ENCODE measurements around the gene CDC5L.
A peak's percentile ranks its signal among the peaks of the same experiment; 100 is the strongest.

CDC5L gene

DNA sequence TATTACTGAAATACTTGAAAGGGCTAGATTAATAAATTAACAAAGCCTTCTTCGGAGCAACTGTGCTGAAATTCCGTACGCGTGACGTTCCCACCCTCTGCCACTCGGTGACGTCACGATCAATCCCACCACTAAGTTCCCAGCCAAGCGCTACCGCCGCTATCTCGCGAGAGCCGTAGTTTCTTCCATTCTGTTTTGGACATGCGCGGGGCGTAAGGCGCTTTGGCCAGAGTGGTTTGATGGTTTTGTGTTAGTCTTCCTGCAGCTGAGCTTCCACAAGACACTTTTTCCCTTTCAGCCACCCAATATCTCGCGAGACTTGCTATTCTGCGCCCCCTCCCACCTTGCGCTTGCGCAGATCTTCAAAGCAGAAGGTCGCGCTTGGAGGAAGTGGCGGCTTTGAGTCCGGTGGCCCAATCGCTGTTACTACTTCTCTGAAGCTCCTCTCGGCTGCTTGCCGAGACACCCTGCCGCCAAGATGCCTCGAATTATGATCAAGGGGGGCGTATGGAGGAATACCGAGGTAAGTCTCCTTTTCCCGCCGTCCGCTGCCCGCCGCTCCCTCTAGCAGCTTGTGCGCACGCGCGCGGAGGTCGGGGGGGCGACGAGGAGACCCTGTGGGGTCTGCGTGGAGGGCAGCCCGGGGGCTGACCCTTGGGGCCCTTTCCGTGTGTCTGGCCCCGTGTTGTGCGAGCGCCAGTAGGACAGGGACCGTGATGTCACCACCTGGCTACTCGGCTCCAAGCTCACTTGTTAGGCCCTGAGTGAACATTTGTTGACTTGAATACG is at the start of gene CDC5L:
CDC5L (plus strand) TSS at position 361 of the 789 bp plus-strand sequence; CDS start at position 479, 118 bp downstream.
- Histone ChIP-seq H3K27me3 (ENCODE audit: insufficient read depth, low read depth, severe bottlenecking) (no peaks in the 10 kb centered on the region), H3K4me3 (ENCODE audit: low read depth, low read length) (peak within 1 kb of the TSS; percentile 91), H3K27ac (peak within 1 kb of the TSS; percentile 99), H3K9me3 (ENCODE audit: severe bottlenecking) (no peaks in the 10 kb centered on the region), H3K36me3 (peaks cover 39% of the 10 kb centered on the region)
- TF ChIP-seq, protein P1, sequence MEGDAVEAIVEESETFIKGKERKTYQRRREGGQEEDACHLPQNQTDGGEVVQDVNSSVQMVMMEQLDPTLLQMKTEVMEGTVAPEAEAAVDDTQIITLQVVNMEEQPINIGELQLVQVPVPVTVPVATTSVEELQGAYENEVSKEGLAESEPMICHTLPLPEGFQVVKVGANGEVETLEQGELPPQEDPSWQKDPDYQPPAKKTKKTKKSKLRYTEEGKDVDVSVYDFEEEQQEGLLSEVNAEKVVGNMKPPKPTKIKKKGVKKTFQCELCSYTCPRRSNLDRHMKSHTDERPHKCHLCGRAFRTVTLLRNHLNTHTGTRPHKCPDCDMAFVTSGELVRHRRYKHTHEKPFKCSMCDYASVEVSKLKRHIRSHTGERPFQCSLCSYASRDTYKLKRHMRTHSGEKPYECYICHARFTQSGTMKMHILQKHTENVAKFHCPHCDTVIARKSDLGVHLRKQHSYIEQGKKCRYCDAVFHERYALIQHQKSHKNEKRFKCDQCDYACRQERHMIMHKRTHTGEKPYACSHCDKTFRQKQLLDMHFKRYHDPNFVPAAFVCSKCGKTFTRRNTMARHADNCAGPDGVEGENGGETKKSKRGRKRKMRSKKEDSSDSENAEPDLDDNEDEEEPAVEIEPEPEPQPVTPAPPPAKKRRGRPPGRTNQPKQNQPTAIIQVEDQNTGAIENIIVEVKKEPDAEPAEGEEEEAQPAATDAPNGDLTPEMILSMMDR (IDR thresholded peaks at IDR 0.05; ENCODE audit: low read depth, low read length) = no peak
- DNase-seq = peak; percentile 100

DNA sequence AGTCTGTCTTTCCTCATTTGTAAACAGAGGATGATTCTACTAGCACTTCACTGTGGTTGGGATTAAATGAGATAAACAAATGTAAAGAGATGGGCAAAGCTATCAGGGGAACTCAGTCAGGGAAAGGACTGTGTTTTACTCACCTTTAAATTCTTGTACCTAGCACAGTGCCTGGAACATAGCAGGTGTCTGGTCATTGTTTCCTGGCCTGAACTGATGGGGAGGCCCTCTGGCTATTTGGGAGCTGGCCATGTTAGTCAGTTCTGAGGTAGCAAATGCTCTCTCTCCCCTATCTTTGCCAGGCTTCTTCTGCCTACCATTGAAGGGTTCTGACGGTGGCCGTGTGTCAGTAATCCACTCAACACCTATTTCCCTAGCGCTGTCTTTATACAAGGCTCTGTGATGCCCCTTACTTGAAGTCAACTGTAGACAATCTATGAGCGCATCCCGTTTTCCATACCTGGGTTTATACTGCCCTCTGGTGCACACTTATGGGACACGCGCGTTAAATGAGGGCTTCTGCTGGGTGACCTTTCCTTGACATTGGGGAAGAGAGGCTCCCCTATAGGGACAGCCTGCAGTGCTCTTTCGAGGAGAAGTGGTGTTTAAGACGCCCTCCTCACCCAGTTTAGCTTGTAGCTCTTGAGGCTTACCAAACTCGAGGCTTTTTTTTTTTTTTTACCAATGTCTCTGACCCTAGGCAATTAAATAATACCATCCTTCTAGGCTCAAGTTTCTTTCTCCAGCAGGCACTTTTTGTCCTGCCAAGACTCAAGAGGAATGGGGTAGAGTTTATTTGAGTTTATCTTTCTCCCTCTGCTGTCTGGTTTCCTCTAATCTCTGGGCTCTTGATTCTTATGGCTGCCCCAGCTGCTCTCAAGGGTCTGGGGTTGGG is 49.0 kb upstream of the CDC5L start:
- Histone ChIP-seq H3K27ac (no peak overlapping the region), H3K36me3 (no peaks in the 10 kb centered on the region), H3K4me3 (ENCODE audit: low read depth, low read length) (no peak overlapping the region), H3K9me3 (ENCODE audit: severe bottlenecking) (no peaks in the 10 kb centered on the region), H3K27me3 (ENCODE audit: insufficient read depth, low read depth, severe bottlenecking) (no peaks in the 10 kb centered on the region)
- TF ChIP-seq, protein P1 (IDR thresholded peaks at IDR 0.05; ENCODE audit: low read depth, low read length) = peak; percentile 83
- peak; percentile 87 for DNase-seq

DNA sequence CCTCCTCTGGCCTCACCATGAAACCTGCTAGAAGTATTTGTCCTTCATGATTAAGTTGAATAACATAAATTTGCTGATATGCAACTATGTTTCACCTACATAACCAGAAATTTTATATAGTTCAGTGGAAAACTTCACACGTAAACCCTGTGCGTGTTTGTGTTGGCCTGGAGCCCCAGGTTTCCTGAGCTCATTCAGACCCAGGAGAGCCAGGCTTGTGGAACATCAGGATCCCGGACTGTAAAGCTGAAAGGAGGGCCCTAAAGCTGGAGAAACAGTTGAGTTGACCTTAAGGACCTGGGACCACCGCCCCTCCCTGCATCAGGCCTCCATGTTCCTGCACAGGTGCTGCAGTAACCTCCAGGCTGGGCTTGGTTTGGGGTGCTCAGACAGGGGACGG is 48.2 kb upstream of the CDC5L start:
- DNase-seq = no peak
- Histone ChIP-seq H3K4me3 (ENCODE audit: low read depth, low read length) (no peak overlapping the region), H3K36me3 (no peaks in the 10 kb centered on the region), H3K27ac (no peak overlapping the region), H3K9me3 (ENCODE audit: severe bottlenecking) (no peaks in the 10 kb centered on the region), H3K27me3 (ENCODE audit: insufficient read depth, low read depth, severe bottlenecking) (no peaks in the 10 kb centered on the region)
- TF ChIP-seq, protein P1 (IDR thresholded peaks at IDR 0.05; ENCODE audit: low read depth, low read length) = no peak

DNA sequence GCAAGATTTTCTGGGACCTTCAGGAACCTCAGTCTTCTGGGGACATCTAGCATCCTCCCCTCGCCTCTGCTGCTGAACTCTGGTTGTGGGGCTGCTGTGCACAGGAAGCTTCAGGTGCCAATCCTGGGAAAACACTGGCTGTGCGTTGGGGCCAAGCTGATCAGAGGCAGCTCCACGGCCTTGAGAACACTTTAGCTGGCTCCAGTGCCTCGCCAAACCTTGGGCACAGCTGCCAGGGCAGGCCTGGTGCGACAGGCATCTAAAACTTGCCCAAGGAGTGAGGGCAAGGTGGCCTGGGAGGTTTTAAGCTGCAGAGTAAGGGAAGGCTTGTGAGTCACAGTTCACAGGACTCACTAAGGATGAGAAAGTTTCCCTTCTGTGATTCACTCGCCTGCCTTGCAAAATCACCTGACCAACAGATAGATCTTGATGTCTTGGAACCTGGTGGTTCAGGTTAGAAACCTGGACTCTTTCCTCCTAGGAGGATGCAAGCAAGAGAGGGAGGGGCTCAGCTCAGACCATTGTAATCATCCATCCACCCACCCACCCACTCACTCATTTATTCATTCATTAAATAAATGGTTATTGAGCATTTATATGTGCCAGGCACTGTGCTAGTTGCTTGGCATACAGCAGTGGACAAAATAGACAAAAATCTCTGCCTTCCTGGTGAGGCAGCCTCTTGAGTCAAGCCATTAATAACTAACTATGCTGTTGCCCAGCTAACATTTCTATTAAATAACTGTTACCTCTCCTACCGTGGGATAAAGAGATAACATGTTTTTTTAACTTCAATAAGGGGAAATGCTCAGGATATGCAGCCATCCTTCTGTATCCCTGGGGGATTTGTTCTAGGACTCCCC is 47.5 kb upstream of the CDC5L start:
- Histone ChIP-seq H3K27ac (no peak overlapping the region), H3K27me3 (ENCODE audit: insufficient read depth, low read depth, severe bottlenecking) (no peaks in the 10 kb centered on the region), H3K9me3 (ENCODE audit: severe bottlenecking) (no peaks in the 10 kb centered on the region), H3K36me3 (no peaks in the 10 kb centered on the region), H3K4me3 (ENCODE audit: low read depth, low read length) (no peak overlapping the region)
- TF ChIP-seq, protein P1 (IDR thresholded peaks at IDR 0.05; ENCODE audit: low read depth, low read length) = no peak
- no peak for DNase-seq

DNA sequence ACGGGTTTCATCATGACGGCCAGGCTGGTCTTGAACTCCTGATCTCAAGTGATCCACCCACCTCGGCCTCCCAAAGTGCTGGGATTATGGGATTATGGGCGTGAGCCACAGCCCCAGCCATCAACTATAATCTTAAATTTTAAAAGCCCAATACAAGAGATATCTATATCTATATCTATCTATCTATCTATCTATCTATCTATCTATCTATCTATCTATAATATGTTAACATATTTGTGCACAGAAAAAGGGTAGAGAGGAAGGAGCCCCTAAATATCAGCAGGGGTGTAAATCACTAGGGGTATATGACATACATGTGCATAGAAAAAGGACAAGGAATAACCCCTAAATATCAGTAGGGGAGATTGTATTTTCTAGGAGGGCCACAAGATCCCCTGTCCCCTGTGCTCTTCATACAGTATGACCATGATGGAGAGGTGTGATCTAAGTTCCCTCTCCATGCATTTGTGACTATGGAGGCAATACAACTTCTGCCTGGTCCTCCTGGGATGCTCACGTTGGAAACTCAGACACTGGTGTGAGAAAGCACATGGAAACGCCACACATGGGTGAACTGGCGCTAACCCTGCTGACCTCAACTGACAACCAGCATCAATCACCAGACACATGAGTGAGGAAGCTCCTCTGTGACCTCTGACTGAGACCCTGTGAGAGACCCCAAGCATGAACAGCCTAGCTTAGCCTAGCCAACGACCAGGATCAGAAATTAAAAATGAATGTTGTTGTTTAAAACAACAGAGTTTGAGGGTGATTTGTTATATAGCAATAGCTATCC is 46.2 kb upstream of the CDC5L start:
- TF ChIP-seq, protein P1 (IDR thresholded peaks at IDR 0.05; ENCODE audit: low read depth, low read length) = no peak
- no peak overlapping the region for H3K27ac ChIP-seq
- H3K4me3 ChIP-seq (ENCODE audit: low read depth, low read length) = no peak overlapping the region
- no peaks in the 10 kb centered on the region for H3K36me3 ChIP-seq
- H3K9me3 ChIP-seq (ENCODE audit: severe bottlenecking) = no peaks in the 10 kb centered on the region
- no peak for DNase-seq
- no peaks in the 10 kb centered on the region for H3K27me3 ChIP-seq (ENCODE audit: insufficient read depth, low read depth, severe bottlenecking)
